Breast epithelium (tissue), 3 donors: ENCODE data around the gene ENOX1.

Experiments used
- CTCF ChIP-seq, 3 donors: fragments of 450-650 bp; IDR thresholded peaks; one replicate each; pipeline ENCODE4 v1.5.1; 2016 to 2017; ENCODE audit warnings: antibody characterized with exemption in 3 of 3, mild to moderate bottlenecking in 3 of 3, moderate library complexity in 3 of 3
- POLR2A ChIP-seq: fragments of 450-650 bp; IDR thresholded peaks from one replicate; pipeline ENCODE4 v1.6.1; 2016; ENCODE audit warnings: antibody characterized with exemption, mild to moderate bottlenecking, moderate library complexity

DNA sequence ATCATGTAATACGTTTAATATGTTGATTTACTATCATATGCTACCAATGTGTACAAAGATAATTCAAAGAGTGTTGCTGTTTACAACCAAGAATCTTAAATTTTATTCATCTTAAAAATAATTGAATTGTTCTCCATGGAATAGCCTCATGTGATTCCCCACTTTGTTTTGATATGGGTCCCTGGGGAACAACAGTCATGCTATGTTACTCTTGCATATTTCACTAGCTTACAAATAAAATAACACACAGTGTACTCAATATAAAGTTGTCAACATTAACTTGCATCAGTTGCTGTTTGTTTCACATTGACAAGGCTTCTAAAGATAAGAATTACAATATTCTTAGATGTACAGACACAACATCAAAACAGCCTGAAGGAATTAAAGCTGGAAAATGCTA is 2.3 kb downstream of the ENOX1 start:
- no peak for TF ChIP-seq CTCF (IDR thresholded peaks at IDR 0.05)
- TF ChIP-seq POLR2A, result no peak
